Activated CD8-positive, alpha-beta memory T cell treated with anti-CD3 and anti-CD28 coated beads, Interleukin-2, amount 50 U/mL, for 24 hours (primary cell): ENCODE data around the gene PHOSPHO2.

Experiments
- DNase-seq: peaks from one replicate; pipeline ENCODE4 v3.0.0-alpha.2; 2020; ENCODE audit errors: extremely low read depth

Gene PHOSPHO2

GRCh38 chr2:169694113-169694893, at the start of gene PHOSPHO2, which contains the start of gene CFAP210:
Gene PHOSPHO2, plus strand, starts transcription at chr2:169694469. Its CDS starts 6,503 bp downstream, at chr2:169700972.
Gene CFAP210, minus strand, starts transcription at chr2:169694405. Its CDS starts 78 bp downstream, at chr2:169694327.
- peak; percentile 99 for DNase-seq

- no peak for DNase-seq
These were observed 46.8 kb upstream of the PHOSPHO2 start for GRCh38 chr2:169647496-169647895.

- no peak for DNase-seq
These were observed 45.0 kb upstream of the PHOSPHO2 start for GRCh38 chr2:169649278-169649677.

- no peak for DNase-seq
These were observed 40.6 kb upstream of the PHOSPHO2 start for GRCh38 chr2:169653636-169654035.

- no peak for DNase-seq
These were observed 38.1 kb upstream of the PHOSPHO2 start for GRCh38 chr2:169656164-169656563.

GRCh38 chr2:169658877-169659276, 35.4 kb upstream of the PHOSPHO2 start:
- no peak for DNase-seq

- no peak for DNase-seq
These were observed 34.9 kb upstream of the PHOSPHO2 start for GRCh38 chr2:169659320-169659719.

- DNase-seq, result no peak
These were observed 33.0 kb upstream of the PHOSPHO2 start for GRCh38 chr2:169661265-169661664.

- DNase-seq, result no peak
These were observed 31.5 kb upstream of the PHOSPHO2 start for GRCh38 chr2:169662744-169663143.

- no peak for DNase-seq
These were observed 31.0 kb upstream of the PHOSPHO2 start for GRCh38 chr2:169663247-169663646.

GRCh38 chr2:169664600-169664977, 29.7 kb upstream of the PHOSPHO2 start:
- no peak for DNase-seq

- no peak for DNase-seq
These were observed 29.0 kb upstream of the PHOSPHO2 start for GRCh38 chr2:169664978-169665930.

GRCh38 chr2:169667583-169667982, 26.7 kb upstream of the PHOSPHO2 start:
- no peak for DNase-seq

GRCh38 chr2:169670215-169670651, 24.0 kb upstream of the PHOSPHO2 start:
- DNase-seq, result no peak

- DNase-seq, result no peak
These were observed 23.3 kb upstream of the PHOSPHO2 start for GRCh38 chr2:169670937-169671336.

GRCh38 chr2:169672406-169672805, 21.9 kb upstream of the PHOSPHO2 start:
- DNase-seq, result no peak

GRCh38 chr2:169673106-169673505, 21.2 kb upstream of the PHOSPHO2 start:
- DNase-seq, result no peak

GRCh38 chr2:169673921-169674320, 20.3 kb upstream of the PHOSPHO2 start:
- no peak for DNase-seq

- DNase-seq, result no peak
These were observed 17.9 kb upstream of the PHOSPHO2 start for GRCh38 chr2:169676357-169676756.

- no peak for DNase-seq
These were observed 17.4 kb upstream of the PHOSPHO2 start for GRCh38 chr2:169676850-169677249.

- no peak for DNase-seq
These were observed 11.2 kb upstream of the PHOSPHO2 start for GRCh38 chr2:169683054-169683424.

- no peak for DNase-seq
These were observed 10.7 kb upstream of the PHOSPHO2 start for GRCh38 chr2:169683425-169684134.
